GM21737 (cell line): ENCODE data around the gene PSRC1.
A peak's percentile ranks its signal among the peaks of the same experiment; 100 is the strongest.

Experiments used
- ATAC-seq: cut with Tn5 transposase; IDR thresholded peaks from one replicate; pipeline ENCODE4 v1.9.1; 2021; ENCODE audit warnings: mild to moderate bottlenecking, moderate library complexity; ENCODE audit not compliant: unreplicated experiment

The PSRC1 gene

GRCh38 chr1:109259674-109260557, 23.0 kb downstream of the PSRC1 start:
- ATAC-seq: no peak

GRCh38 chr1:109258481-109259466, 24.2 kb downstream of the PSRC1 start:
- ATAC-seq: no peak

GRCh38 chr1:109257682-109258421, 25.1 kb downstream of the PSRC1 start:
- ATAC-seq: no peak

GRCh38 chr1:109256971-109257681, 25.8 kb downstream of the PSRC1 start:
- ATAC-seq: no peak

GRCh38 chr1:109256085-109256484, 26.9 kb downstream of the PSRC1 start:
- ATAC-seq: no peak

GRCh38 chr1:109255678-109256077, 27.3 kb downstream of the PSRC1 start:
- ATAC-seq: no peak

GRCh38 chr1:109255097-109255651, 27.8 kb downstream of the PSRC1 start:
- no peak for ATAC-seq

- no peak for ATAC-seq
Measured at GRCh38 chr1:109254621-109255096, 28.3 kb downstream of the PSRC1 start.

GRCh38 chr1:109253803-109254620, 28.9 kb downstream of the PSRC1 start:
- ATAC-seq: no peak

GRCh38 chr1:109252893-109253802, 29.8 kb downstream of the PSRC1 start:
- ATAC-seq: no peak

- ATAC-seq: no peak
Measured at GRCh38 chr1:109252167-109252892, 30.6 kb downstream of the PSRC1 start.

GRCh38 chr1:109251277-109252166, 31.4 kb downstream of the PSRC1 start:
- no peak for ATAC-seq

GRCh38 chr1:109250454-109251276, 32.3 kb downstream of the PSRC1 start:
- ATAC-seq: no peak

GRCh38 chr1:109249654-109250401, 33.1 kb downstream of the PSRC1 start:
- peak; percentile 34 for ATAC-seq
